Breast epithelium (tissue), 4 donors: ENCODE results near the gene NRXN3. TPM values are rescaled to one million over a fixed set of nuclear protein-coding genes. Genes with fewer than 3 reads are reported as not detected.

Experiments
- DNase-seq, 2 donors: peaks; one replicate each; pipeline ENCODE4 v3.0.0-alpha.2; 2019; ENCODE audit warnings: low spot score in 2 of 2
- H3K27ac ChIP-seq, 2 donors: fragments of 200-600 bp; sonication (generic) in 1 of 2; one replicate each; pipeline ENCODE4 v1.5.1; 2016 to 2019; ENCODE audit warnings: mild to moderate bottlenecking in 1 of 2
- H3K27me3 ChIP-seq, 2 donors: fragments of 200-600 bp; sonication (generic) in 1 of 2; one replicate each; pipeline versions ENCODE4 v1.5.1 to v1.6.0; 2017 to 2019; ENCODE audit warnings: control low read depth in 1 of 2, mild to moderate bottlenecking in 1 of 2
- H3K36me3 ChIP-seq: fragments of 200-600 bp; one replicate; pipeline ENCODE4 v1.5.1; 2019
- H3K4me1 ChIP-seq, 2 donors: fragments of 200-600 bp; sonication (generic); one replicate each; pipeline ENCODE4 v1.5.1; 2016 to 2019; ENCODE audit warnings: control low read depth in 1 of 2
- H3K4me3 ChIP-seq, 3 donors: fragments of 200-600 bp; sonication (generic); 1 replicate in 2 of 3; 2 replicates in 1 of 3; pipeline ENCODE4 v1.5.1; 2016 to 2019; ENCODE audit warnings: mild to moderate bottlenecking in 3 of 3, moderate library complexity in 2 of 3
- H3K9me3 ChIP-seq, 2 donors: fragments of 200-600 bp; sonication (generic) in 1 of 2; one replicate each; pipeline ENCODE4 v1.5.1; 2016 to 2019; ENCODE audit warnings: control low read depth in 1 of 2
- CTCF ChIP-seq, 3 donors: fragments of 450-650 bp; IDR thresholded peaks; one replicate each; pipeline ENCODE4 v1.5.1; 2016 to 2017; ENCODE audit warnings: antibody characterized with exemption in 3 of 3, mild to moderate bottlenecking in 3 of 3, moderate library complexity in 3 of 3
- POLR2A ChIP-seq: fragments of 450-650 bp; IDR thresholded peaks from one replicate; pipeline ENCODE4 v1.6.1; 2016; ENCODE audit warnings: antibody characterized with exemption, mild to moderate bottlenecking, moderate library complexity
- POLR2AphosphoS5 ChIP-seq, 3 donors: sonication (generic); formaldehyde crosslinking; IDR thresholded peaks; one replicate each; pipeline ENCODE4 v1.6.1; 2017; ENCODE audit warnings: antibody characterized with exemption in 3 of 3
- intact Hi-C: fragments of 100-400 bp; cut with DNase I; formaldehyde crosslinking; loops from one replicate; pipeline ENCODE4 v1.15.1; 2023; ENCODE audit warnings: low total_unique reads
- total RNA-seq, 3 donors: library from RNA; depleted of rRNA; stranded (reverse); fragments of >200 nt; gene quantifications; one replicate each; pipeline ENCODE4 v1.1.0, GENCODE V29; 2016

The NRXN3 gene
- total RNA-seq, 3 donors from 2014 or later: 2.9 to 3.6 (median 3.5) TPM

GRCh38 chr14:78130356-78130755 lies 39.8 kb upstream of the NRXN3 start:
- no peak for TF ChIP-seq CTCF (IDR thresholded peaks at IDR 0.05)
- TF ChIP-seq POLR2A: no peak
- no peak for TF ChIP-seq POLR2AphosphoS5 (IDR thresholded peaks at IDR 0.05)
- no peaks in the 10 kb centered on the region for H3K27me3 ChIP-seq

GRCh38 chr14:78131201-78131600 lies 39.0 kb upstream of the NRXN3 start:
- H3K4me3 ChIP-seq: no peak overlapping the region
- no peaks in the 10 kb centered on the region for H3K27me3 ChIP-seq
- no peaks in the 10 kb centered on the region for H3K9me3 ChIP-seq
- no peaks in the 10 kb centered on the region for H3K36me3 ChIP-seq
- no peak overlapping the region for H3K27ac ChIP-seq
- no peaks in the 10 kb centered on the region for H3K4me1 ChIP-seq
- no peak for TF ChIP-seq CTCF (IDR thresholded peaks at IDR 0.05)
- no peak for TF ChIP-seq POLR2A
- intact Hi-C loops: no loop called here
- DNase-seq: no peak

More at GRCh38 chr14:78130356-78130755, 39.8 kb upstream of the NRXN3 start:
- Histone ChIP-seq H3K4me1 (no peaks in the 10 kb centered on the region), H3K36me3 (no peaks in the 10 kb centered on the region), H3K4me3 (no peak overlapping the region), H3K9me3 (no peaks in the 10 kb centered on the region), H3K27ac (no peak overlapping the region)
- intact Hi-C loops: no loop called here
- no peak for DNase-seq

GRCh38 chr14:78131616-78132015 lies 38.6 kb upstream of the NRXN3 start:
- no peak overlapping the region for H3K4me3 ChIP-seq
- H3K4me1 ChIP-seq: no peaks in the 10 kb centered on the region
- TF ChIP-seq CTCF (IDR thresholded peaks at IDR 0.05) (no peak), POLR2AphosphoS5 (IDR thresholded peaks at IDR 0.05) (no peak), POLR2A (no peak)
- H3K9me3 ChIP-seq: no peaks in the 10 kb centered on the region
- H3K27me3 ChIP-seq: no peaks in the 10 kb centered on the region
- intact Hi-C loops: no loop called here
- no peaks in the 10 kb centered on the region for H3K36me3 ChIP-seq
- DNase-seq: no peak
- no peak overlapping the region for H3K27ac ChIP-seq

GRCh38 chr14:78135450-78135891 lies 34.7 kb upstream of the NRXN3 start:
- no peaks in the 10 kb centered on the region for H3K9me3 ChIP-seq
- no peak overlapping the region for H3K27ac ChIP-seq
- H3K4me3 ChIP-seq: no peak overlapping the region
- H3K4me1 ChIP-seq: no peaks in the 10 kb centered on the region
- H3K36me3 ChIP-seq: no peaks in the 10 kb centered on the region
- no peak for TF ChIP-seq CTCF (IDR thresholded peaks at IDR 0.05)
- TF ChIP-seq POLR2A: no peak
- no peak for TF ChIP-seq POLR2AphosphoS5 (IDR thresholded peaks at IDR 0.05)
- no peak for DNase-seq
- no peaks in the 10 kb centered on the region for H3K27me3 ChIP-seq
- intact Hi-C loops: no loop called here

GRCh38 chr14:78136695-78137094 lies 33.5 kb upstream of the NRXN3 start:
- Histone ChIP-seq H3K27ac (no peak overlapping the region), H3K4me1 (no peaks in the 10 kb centered on the region), H3K9me3 (no peaks in the 10 kb centered on the region), H3K27me3 (no peaks in the 10 kb centered on the region), H3K4me3 (no peak overlapping the region), H3K36me3 (no peaks in the 10 kb centered on the region)
- intact Hi-C loops: no loop called here
- DNase-seq: no peak
- TF ChIP-seq POLR2A: no peak
- no peak for TF ChIP-seq POLR2AphosphoS5 (IDR thresholded peaks at IDR 0.05)
- no peak for TF ChIP-seq CTCF (IDR thresholded peaks at IDR 0.05)
